HG03354 (cell line): ENCODE data around the gene DCTN2.

Source experiments
- ATAC-seq: cut with Tn5 transposase; IDR thresholded peaks from one replicate; pipeline ENCODE4 v1.9.1; 2021; ENCODE audit warnings: mild to moderate bottlenecking; ENCODE audit not compliant: unreplicated experiment, poor library complexity, severe bottlenecking

DCTN2 gene

DNA sequence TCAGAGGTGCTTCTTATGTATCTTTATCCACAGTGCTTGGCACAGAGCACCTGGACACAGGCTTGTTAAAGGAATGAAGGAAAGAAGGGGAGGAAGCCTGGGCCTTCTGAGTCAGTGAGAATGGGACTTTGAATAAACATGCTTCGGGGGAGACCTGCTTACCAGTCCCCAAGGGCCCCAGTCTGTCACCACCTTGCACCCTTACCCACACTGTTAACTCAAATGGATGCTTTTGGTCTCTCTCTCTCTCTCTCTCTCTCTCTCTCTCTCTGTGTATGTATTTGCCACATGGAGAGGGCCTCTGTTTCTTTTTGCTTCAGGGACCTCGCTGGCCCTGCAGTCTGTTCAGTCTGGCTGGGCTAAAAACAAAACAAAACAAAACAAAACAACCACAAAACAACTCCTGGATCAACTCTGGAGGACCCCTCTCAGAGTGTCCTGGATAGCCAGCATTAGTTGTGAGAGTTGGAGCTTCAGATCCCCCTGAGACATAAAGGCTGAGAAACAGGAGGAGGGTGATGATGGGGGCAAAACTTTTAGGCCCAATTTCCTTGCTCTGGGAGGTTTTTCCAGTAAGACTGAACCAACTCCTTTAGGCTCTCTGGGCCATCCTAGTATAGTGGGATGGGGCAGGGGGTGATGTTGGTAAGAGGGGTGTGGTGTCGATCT lies 4.8 kb upstream of the DCTN2 start:
- no peak for ATAC-seq

DNA sequence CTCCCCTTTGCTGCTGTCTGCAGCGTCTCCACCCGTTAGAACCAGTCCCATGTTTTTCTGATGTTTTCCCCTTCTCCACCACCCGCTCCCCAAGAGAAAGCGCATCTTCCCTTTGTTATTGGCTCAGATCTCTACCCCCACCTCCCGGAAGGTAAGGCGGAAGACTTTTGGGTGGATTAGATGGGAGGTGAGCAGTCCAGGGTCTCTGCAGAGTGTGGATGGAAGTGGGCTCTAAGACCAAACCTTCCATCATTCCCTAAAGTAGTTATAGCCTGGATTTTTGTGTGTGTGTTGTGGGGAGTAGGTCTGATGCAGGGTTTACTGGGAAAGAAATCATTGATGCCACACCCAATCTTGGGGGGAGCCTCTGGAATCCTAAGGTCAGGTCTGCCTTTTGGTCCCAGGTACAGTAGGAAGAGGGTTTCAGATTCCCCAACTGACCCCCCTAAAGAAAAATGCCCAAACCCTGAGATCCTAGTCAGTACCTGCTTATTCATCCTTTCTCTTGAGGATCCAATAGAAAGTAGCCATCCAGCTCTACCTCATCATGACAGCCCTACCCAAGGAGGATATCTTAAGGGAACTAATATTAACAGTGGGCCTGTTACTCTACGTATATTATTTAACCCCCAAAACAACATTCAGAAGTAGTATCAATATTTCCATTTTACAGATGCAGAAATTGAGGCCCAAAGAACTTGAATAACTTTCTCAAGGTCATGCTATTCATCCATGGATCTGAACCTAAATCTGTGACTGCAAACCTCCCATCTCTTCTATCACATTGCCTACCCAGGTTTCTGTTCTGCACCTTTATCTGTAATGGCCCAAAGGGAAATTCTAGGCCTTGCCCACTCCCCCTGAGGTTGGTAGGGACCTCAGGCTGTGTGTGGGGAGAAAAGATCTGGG lies 3.9 kb upstream of the DCTN2 start:
- no peak for ATAC-seq

DNA sequence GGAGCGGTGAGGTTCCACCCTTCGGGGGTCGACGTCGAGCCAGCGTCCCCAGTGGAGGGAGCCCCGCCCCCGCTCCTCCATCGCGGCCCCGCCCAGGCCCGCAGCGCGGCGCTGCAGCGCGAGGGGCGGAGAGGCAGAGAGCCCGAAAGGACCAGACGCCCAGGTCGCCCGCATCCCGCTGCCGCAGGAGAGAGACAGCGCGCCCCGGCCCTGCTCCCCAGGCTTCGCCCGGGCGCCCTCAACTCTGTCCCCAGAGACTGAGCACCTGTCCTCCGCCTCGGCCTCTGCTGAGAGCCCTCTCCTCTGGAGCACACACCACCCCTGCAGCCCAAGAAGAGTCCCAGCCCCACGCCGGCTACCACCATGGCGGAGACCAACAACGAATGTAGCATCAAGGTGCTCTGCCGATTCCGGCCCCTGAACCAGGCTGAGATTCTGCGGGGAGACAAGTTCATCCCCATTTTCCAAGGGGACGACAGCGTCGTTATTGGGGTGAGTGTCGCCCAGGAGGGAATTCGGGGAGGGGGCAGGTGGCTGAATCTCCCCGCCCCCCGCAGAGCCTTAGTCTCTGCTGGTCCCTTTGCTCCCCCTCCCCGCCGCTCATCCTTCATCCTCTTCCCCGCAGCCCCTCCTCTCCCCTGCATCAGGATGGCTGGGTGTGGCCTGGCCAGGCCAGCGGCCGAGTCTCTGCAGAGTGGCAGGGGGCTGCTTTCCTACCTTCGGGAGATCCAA lies 3.1 kb upstream of the DCTN2 start, which contains the start of gene KIF5A:
Gene KIF5A (plus strand): TSS at position 136 of the 732 bp plus-strand sequence. CDS start 228 bp downstream, at position 364.
- ATAC-seq: no peak

DNA sequence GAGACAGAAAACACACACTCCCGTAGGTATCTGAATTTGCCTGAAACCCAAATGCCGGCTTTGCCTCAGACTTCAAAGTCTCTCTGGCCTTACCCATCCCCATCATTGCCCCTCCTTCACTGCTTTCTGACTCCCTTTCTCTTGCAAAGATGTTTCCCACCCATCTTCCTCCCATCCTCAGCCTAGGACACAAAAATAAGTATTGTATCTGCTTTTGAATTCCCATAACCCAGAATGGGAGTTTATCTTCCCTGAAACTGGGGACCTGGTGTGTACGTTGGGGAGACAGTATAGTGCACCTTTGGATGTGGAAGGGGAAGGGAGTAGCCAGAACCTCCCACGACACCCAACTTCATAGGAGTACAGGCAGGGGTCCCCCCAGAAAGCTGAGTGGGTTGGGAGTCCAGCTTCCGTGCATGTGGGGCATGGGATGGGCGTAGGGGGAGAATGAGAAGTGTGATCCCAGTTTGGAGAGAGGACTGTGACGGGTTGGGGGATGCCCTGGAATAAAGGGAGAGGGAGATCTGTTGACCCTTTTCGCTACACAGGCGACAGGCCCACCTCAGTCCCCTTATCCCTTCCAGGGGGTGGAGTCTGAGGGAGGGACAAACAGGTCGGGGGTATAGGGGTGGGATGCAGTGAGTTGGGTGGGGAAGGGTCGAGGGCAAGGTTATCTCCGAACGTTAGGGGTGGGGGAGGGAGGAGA lies 2.4 kb upstream of the DCTN2 start:
- no peak for ATAC-seq

DNA sequence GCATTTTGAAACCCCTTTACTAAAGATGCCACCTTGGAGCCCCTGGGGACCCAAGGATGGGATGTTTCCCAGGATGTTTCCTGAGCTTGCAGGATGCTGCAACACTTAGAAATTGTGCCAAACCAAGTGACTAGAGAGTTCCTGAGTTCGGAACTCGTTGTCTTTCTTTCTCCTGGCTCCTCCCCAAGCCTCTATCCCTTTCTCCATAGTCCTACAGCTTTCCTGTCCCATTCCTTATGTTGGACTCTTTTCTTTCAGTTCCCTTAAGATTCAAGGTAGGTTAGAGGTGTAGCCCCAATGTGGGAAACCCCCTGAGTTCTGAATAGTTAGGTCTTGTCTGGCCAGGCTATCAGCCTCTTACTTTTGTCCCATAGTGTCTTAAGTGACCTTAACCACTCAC lies 1.5 kb upstream of the DCTN2 start:
- ATAC-seq: no peak

DNA sequence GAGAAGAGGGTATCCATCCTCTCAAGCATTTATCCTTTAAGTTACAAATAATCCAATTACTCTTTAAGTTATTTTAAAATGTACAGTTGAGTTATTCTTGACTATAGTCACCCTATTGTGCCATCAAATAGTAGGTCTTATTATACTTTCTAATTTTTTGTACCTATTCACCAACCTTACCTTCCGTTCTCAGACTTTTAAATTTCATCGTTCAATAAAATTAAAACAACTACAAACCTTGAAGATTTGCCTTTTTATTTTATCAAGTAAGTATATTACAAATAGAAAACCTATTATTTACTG lies 972 bp upstream of the DCTN2 start:
- ATAC-seq: no peak

DNA sequence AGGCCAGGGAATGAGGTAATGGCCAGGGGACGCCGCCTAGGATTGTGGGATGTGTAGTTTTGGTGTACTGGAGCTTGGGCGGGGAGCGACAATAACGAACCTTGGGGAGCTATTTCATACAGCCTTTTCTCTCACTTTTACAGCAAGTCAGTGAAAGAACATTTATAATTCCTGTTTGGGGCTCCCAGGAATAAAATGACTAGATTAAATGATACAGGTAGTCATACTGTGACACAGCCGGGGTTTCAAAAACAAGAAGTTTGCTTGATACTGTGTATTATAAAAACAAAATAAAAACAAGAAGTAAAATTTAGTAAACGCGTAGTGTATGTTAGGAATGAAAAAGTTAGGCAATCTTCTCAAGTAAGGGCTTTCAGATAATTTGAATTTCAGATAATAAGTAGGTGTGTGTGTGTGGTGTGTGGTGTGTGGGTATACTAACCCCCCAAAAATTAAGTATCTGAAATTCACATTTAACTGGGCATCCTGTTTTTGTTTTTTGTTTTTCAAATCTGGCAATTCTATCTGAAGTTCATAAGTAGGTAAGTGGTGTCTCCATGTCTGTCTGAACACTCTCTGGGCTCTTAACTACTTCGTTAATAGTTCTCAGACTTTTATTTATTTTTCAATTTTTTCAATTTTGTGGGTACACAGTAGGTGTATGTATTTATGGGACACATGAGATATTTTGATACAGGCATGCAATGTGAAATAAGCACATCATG lies 458 bp upstream of the DCTN2 start:
- ATAC-seq: no peak

DNA sequence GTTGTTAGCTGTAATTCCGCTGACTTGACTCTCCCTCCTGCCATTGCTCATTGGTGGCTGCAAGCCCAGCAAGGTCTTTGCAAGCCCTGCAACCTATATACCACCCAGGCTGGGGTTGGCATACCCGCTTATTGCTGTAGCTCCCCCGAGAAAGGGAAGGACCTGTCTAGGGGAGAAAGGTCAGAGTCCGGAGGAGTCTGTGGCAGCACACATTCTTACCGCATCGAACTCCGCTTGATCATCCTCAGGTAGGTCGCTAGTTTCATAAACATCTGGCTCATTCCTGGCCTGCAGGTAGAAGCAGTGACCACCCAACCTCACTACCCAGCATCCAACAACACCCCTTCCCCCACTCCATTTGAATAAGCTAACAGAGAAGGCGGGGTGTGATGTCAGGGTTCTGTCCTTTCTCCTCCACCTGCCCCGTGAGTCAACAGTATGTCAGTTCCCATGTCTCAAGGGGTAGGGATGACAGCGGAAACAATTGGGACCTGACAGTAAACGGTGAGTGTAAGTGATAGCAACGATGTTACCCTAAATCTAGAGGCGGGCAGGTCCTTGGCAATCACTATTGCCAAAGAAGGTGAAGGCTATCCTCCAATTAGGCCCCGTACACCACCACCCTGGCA lies 1.1 kb downstream of the DCTN2 start:
- ATAC-seq: no peak

DNA sequence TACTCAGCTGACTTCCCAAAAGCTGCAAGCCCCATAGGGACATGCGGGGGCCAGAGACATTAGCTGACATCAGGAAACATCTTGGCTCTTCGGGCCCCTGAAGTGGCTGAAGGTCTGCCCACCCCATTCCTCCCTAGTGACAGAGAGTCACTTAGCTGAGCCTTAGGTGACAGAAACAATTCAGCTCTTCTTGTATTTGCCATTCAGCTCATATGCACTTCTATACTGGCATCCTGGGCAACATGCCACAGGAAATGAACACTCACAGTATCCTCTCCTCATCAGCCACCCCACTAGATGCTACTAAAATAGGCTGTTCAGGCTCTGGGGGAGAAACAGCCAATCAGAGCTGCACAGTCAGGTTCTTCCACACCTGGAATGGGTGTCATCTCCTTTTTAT lies 3.4 kb downstream of the DCTN2 start:
- no peak for ATAC-seq

DNA sequence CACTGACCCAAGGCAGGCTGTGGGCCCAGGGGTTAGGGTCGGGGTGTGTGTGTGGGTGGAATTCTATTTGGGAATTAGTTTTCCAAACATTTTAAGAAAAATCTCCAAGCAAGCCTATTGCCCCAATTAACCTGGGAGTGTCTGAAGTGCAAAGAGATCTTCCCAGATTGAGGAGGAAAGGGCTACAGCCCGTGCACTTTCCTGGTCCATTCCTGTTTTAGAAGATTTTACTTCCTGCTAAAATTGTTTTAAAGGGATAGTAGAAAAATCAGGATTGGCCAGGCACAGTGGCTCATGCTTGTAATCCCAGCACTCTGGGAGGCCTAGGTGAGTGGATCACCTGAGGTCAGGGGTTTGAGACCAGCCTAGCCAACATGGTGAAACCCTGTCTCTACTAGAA lies 5.3 kb downstream of the DCTN2 start:
- ATAC-seq: no peak

DNA sequence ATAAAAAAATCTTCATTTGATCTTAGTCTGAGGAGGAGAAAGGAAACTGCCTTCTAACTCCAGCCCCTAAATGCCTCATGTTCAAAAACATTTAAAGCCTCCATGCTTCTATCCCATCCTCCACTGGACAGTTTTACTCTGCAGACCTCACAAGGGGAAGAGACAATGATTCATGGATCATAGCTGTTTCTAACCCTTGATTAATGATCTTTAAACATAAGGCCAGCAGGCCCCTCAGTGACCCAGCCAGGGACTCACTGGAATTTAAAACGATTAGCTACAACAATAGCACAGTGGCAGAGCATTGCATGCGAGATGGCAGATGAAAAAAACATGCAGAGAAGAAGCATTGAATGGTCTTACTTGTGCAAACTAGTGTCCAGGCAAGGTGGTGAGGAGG lies 6.0 kb downstream of the DCTN2 start:
- ATAC-seq: no peak

DNA sequence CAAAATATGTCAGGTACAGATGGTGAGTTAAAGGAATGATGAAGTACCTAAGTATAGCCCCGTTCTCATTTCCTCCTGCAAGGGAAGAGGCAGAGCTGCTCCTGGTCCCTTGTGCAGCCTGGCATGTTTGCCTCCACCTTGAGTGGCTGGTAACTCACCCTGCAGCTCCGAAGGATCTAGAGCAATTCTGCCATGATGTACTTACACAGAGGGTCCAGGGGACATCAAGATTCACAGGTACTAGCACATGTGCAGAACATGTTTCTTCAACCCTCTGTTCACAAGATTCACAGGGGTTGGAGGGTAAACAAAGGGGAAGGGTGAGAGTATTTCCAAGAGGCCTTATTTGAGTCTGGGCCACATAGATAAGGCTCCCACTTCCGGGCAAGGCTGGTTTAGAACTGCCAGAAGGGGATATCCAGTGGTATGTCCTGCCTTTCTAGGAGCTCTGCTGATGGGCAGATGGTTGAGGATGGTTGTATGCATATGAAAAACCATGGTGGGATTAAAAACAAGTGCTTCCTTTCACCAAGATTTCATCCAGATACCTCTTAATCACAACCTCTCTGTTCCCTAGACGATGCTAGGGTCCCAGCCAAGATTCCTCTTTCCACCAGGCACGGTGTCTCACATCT lies 7.7 kb downstream of the DCTN2 start:
- no peak for ATAC-seq

DNA sequence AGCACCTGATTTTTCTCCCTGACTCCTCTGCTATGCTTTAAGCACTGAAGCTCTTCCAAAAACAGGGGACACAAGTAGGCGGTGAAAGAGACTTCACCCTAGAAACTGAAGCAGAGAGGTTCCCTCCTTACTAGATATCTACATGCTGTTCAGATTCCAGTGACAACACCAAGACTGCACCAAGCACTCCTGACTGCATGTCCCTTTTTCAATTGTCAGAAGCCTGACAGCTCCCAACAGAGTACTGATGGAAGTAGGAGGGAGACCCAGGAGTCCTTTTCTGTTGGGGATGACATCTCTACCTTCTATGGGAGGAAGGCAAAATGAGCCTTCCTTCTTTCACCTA lies 10.4 kb downstream of the DCTN2 start:
- ATAC-seq: no peak

DNA sequence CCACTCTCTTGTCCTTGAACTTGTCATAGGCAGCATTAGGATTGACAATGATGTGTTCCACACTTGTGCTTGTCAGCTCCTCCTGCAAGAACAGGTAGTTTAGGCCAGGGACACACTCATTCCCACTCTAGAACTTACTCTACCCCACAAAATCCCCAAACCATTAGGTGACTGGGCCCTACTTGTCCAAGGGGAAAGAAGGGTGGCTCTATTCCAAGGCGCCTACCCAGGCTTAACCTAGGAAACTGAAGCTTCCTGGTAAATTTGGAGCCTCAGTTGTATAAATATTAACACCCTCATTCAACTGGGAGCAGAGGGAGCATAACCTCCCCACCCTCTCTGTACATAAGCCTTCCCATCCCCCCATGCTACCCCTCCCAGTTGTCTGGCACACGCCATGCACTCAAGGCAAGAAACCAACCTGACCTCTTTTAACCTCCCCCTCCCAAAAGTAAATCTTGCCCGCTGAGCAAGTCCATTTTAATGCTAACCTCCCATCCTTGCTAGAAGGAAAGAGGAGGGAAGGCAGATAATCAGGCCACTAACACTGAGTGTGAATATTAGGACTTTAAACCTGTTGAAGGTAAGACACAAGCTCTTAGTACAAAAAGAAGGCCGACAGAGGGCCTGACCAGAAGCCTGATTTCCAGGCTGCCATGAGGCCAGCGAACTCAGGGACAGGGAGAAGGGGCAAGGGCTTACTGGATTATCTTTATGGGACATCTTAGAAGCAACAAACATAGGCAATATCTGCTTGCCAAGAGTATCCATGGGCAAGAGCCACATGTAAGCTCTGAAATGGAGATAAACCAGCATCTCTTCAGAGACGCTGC lies 11.0 kb downstream of the DCTN2 start:
- no peak for ATAC-seq

DNA sequence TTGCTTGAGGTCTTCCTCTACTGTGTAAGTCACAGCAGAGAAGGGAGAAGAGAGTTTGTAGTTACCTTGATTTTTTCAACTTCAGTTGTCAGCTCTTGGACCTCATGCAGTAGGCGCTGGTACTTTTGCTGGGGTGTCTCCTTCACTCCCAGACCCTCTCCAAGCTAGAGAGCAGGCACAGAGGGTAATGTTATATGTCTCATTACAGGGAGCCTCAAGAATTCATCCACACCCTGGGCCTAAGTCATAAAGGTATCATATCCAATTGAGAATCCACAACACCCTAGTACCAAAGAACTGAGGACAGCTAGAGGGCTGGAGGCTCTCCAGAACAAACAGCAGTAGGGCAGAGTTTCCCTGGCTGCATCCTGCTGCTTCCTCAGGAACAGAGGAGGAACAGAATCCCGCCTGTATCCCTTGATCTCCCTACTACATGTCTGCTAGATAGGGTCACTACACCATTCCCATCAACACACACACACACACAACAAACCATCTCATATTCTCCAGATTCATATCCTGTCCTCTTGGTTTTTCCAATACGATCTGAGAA lies 11.9 kb downstream of the DCTN2 start:
- ATAC-seq: no peak

DNA sequence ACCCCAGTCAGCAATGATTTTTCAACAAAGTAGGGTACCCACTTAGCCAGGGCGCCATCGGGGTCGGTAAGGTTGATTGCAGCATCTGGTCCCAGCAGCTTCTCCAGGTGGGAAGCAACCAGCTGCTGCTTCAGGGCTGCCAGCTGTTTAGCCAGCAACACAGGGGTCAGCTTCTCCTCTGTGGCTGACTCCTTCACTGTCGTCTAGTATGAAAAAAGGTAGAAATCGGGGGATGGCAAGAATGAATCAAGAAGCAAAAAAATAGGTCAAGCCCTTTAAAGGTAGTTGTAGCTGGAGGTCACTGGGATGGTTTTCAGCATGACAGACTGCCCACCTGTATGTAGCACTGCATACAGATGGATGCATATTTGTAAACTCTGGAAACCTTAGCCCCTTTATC lies 12.7 kb downstream of the DCTN2 start:
- ATAC-seq: no peak

DNA sequence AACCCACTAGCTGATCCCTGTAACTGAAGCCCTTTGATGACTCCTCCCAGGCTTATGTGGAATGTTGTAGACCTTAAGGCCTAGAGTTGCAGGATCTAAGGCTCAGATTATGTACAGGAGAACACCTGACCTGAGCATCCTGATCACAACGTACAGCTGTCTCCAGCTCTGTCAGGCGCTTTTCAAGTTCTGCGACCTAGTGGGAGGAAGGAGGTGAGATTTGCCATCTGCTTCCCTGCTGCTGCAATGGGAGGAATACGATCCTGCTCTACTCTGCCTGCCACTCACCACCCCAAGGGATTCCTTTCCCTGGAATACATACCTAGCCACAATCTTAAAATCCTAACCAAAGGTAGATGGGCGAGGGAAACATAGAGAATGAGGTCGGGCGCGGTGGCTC lies 13.9 kb downstream of the DCTN2 start:
- no peak for ATAC-seq

DNA sequence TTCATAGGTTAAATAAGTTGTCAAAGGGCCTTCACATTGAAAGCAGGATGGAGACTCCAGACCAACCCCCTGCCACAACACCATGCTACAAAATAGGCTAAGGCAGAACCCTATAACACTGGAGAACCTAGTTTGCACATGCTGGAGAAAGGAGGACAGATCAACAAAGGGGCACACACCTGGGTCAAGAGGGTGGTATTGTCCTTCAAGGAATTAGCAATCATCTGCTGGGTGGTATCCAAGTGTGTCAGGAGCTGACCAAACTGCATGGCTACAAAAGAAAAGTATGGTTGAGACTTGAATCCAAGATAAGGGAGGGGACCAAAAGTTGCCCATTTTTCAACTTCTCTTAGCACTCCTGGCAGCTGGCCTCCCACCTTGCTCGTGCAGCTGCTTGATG lies 15.2 kb downstream of the DCTN2 start:
- ATAC-seq: no peak
